Panc1 (cell line): ENCODE data around the gene SLC9C1. TPM values are rescaled to one million over a fixed set of nuclear protein-coding genes. Genes with fewer than 3 reads are reported as not detected.

Experiments
- ATAC-seq: fragments of 200-7000 bp; cut with Tn5 transposase; 2 replicates; pipeline ENCODE4 v1.9.1; 2020; ENCODE audit warnings: mild to moderate bottlenecking, moderate library complexity
- BruUV-seq: library from RNA; stranded (reverse); fragments of 400-500 nt; replicated peaks from 2 replicates; lab custom pipeline; 2021; lab: Mats Ljungman, UMichigan
- CTCF ChIA-PET: fragments of 300-600 bp; sonication (Branson Sonifier 250); formaldehyde crosslinking; loops from one replicate; lab custom pipeline; 2022; ENCODE audit warnings: antibody characterized with exemption; lab: Charles Lee
- POLR2A ChIA-PET: fragments of 300-600 bp; sonication (Branson Sonifier 250); formaldehyde crosslinking; loops from one replicate; lab custom pipeline; 2022; ENCODE audit warnings: antibody characterized with exemption; lab: Charles Lee
- DNase-seq: peaks from one replicate; pipeline ENCODE4 v3.0.0-alpha.2; 2010; ENCODE audit warnings: low read depth, low spot score
- H3K27ac ChIP-seq: 2 replicates; pipeline ENCODE4 v1.5.1; 2011; ENCODE audit warnings: mild to moderate bottlenecking, low read length, inconsistent platforms
- H3K27me3 ChIP-seq: fragments of 200-500 bp; sonication (Bioruptor generic); 2 replicates; pipeline ENCODE4 v1.6.0; 2014; ENCODE audit warnings: low read length, inconsistent platforms; ENCODE audit not compliant: control insufficient read depth, insufficient read depth
- H3K36me3 ChIP-seq: fragments of 200-500 bp; sonication (Bioruptor generic); 2 replicates; pipeline ENCODE4 v1.5.1; 2014; ENCODE audit warnings: inconsistent platforms, mild to moderate bottlenecking, low read length, moderate library complexity; ENCODE audit not compliant: control insufficient read depth, insufficient read depth
- H3K4me1 ChIP-seq: 2 replicates; pipeline ENCODE4 v1.5.1; 2011; ENCODE audit warnings: inconsistent platforms, mild to moderate bottlenecking, low read length, moderate library complexity; ENCODE audit not compliant: control insufficient read depth, insufficient read depth
- H3K4me3 ChIP-seq, 2 experiments: 2 replicates each; pipeline ENCODE4 v1.5.1; 2011 to 2012; ENCODE audit warnings: low read depth in 2 of 2, low read length in 2 of 2, mild to moderate bottlenecking in 2 of 2, inconsistent platforms in 1 of 2, moderate library complexity in 1 of 2
- H3K9me3 ChIP-seq: fragments of 200-500 bp; sonication (Bioruptor generic); 2 replicates; pipeline ENCODE4 v1.5.1; 2014; ENCODE audit warnings: low read depth, mild to moderate bottlenecking, inconsistent platforms, low read length, moderate library complexity; ENCODE audit not compliant: control insufficient read depth, insufficient read depth
- POLR2AphosphoS5 ChIP-seq: IDR thresholded peaks from 2 replicates; pipeline ENCODE4 v1.6.1; 2012; ENCODE audit warnings: mild to moderate bottlenecking, low read depth, low read length, moderate library complexity
- SIN3A ChIP-seq: IDR thresholded peaks from 2 replicates; pipeline ENCODE4 v1.6.1; 2012; ENCODE audit warnings: low read depth, mild to moderate bottlenecking, low read length, moderate library complexity, borderline replicate concordance; ENCODE audit not compliant: insufficient read depth
- TCF7L2 ChIP-seq: IDR thresholded peaks from 2 replicates; pipeline ENCODE4 v1.6.1; 2011; ENCODE audit warnings: mild to moderate bottlenecking, low read depth, low read length, inconsistent platforms
- in situ Hi-C: cut with HindIII; loops from 2 replicates; pipeline ENCODE4 v1.10.0; 2016; ENCODE audit warnings: low sequenced_read_pairs, low pct_unique_long_range_greater_than_20kb
- intact Hi-C: fragments of 100-400 bp; cut with micrococcal nuclease; formaldehyde crosslinking; loops from one replicate; pipeline ENCODE4 v1.10.0; 2022; ENCODE audit not compliant: unreplicated experiment
- total RNA-seq: library from RNA; stranded (reverse); gene quantifications from one replicate; pipeline ENCODE4 v1.2.1, GENCODE V29; 2021; ENCODE audit not compliant: unreplicated experiment
- TF ChIP-seq, protein P1 (sequence below), 2 experiments: IDR thresholded peaks; 2 replicates each; pipeline ENCODE4 v1.6.1; 2011 to 2012; ENCODE audit warnings: low read depth in 2 of 2, control low read depth in 1 of 2, low read length in 1 of 2, mild to moderate bottlenecking in 1 of 2, moderate library complexity in 1 of 2; ENCODE audit not compliant: insufficient read depth in 1 of 2
- TF ChIP-seq, protein P2 (sequence below): fragments of 450-650 bp; IDR thresholded peaks from 2 replicates; pipeline ENCODE4 v1.5.1; 2017; ENCODE audit warnings: mild to moderate bottlenecking

Gene SLC9C1
- total RNA-seq, 1 experiment from 2014 or later: not detected

DNA sequence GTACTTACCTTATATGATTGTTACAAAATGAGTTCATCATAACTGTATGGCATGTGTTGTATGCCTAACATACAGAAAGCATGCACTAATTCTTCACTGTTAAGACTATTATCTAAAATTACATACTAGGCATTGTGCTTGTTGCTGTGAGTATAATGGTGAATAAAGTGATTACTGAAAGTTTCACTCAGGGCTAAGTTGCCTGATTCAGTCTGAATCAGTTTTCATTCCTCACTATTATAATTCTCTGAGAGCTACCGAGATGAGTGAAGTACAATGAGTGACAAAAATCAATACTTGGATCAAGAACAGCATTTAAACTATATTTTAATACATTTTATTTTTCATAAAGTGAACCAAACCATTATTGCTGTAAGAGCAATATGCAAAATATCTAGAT, 153.4 kb downstream of the SLC9C1 start:
- Histone ChIP-seq H3K4me3 (no peak overlapping the region), H3K9me3 (no peaks in the 10 kb centered on the region), H3K27me3 (peaks cover 7% of the 10 kb centered on the region; the same call in 1 of the 2 replicates), H3K36me3 (no peaks in the 10 kb centered on the region), H3K27ac (no peak overlapping the region), H3K4me1 (no peaks in the 10 kb centered on the region)
- in situ Hi-C loops: no loop called here
- no TSS peak for BruUV-seq
- POLR2A ChIA-PET: no interaction called here
- DNase-seq: no peak
- CTCF ChIA-PET: no interaction called here
- no peak for ATAC-seq
- TF ChIP-seq, protein P1, sequence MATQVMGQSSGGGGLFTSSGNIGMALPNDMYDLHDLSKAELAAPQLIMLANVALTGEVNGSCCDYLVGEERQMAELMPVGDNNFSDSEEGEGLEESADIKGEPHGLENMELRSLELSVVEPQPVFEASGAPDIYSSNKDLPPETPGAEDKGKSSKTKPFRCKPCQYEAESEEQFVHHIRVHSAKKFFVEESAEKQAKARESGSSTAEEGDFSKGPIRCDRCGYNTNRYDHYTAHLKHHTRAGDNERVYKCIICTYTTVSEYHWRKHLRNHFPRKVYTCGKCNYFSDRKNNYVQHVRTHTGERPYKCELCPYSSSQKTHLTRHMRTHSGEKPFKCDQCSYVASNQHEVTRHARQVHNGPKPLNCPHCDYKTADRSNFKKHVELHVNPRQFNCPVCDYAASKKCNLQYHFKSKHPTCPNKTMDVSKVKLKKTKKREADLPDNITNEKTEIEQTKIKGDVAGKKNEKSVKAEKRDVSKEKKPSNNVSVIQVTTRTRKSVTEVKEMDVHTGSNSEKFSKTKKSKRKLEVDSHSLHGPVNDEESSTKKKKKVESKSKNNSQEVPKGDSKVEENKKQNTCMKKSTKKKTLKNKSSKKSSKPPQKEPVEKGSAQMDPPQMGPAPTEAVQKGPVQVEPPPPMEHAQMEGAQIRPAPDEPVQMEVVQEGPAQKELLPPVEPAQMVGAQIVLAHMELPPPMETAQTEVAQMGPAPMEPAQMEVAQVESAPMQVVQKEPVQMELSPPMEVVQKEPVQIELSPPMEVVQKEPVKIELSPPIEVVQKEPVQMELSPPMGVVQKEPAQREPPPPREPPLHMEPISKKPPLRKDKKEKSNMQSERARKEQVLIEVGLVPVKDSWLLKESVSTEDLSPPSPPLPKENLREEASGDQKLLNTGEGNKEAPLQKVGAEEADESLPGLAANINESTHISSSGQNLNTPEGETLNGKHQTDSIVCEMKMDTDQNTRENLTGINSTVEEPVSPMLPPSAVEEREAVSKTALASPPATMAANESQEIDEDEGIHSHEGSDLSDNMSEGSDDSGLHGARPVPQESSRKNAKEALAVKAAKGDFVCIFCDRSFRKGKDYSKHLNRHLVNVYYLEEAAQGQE (IDR thresholded peaks at IDR 0.05; ENCODE audit: insufficient read depth in 1 of 2, low read depth in 2 of 2, low read length in 1 of 2): no peak
- TF ChIP-seq POLR2AphosphoS5: no peak
- no peak for TF ChIP-seq TCF7L2
- no peak for TF ChIP-seq SIN3A
- intact Hi-C loops: no loop called here

DNA sequence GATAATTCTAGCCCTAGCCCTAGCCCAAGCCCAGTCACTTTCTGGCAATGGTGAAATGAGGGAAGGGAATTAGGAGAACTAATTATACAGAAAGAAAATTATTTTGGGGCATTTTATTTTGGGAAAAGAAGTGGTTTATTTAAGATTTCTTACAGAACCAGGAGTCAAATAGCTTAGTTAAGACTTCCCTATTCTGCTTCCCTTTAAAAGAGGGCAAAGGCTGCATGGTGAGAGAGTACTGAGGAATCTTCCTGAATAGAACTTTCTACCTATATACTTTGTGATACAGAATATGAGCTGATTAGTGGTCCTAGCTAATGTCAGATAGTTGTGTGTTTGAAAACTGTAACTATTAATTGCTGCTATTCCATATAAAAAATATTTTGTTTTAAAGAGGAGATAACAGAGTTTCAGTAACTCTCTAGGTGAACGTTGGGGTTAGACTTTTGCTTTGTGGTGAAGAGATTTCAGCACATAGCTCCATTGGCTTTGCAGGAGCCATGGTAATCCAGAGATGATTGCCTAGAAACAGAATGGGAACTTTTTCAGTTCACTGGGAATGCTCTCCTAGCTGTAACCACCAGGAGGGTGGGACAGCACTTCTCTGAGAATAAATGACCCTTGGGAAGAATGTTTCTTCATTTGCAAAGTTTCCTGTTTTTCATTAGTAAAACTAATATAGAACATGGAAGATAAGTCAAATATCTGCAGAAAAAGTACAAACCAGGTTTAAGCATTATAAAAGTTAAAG, 155.6 kb downstream of the SLC9C1 start:
- CTCF ChIA-PET: no interaction called here
- no peak overlapping the region for H3K4me3 ChIP-seq
- no peaks in the 10 kb centered on the region for H3K36me3 ChIP-seq
- no peak overlapping the region for H3K27ac ChIP-seq
- in situ Hi-C loops: no loop called here
- no peaks in the 10 kb centered on the region for H3K9me3 ChIP-seq
- H3K4me1 ChIP-seq: no peaks in the 10 kb centered on the region
- no TSS peak for BruUV-seq
- POLR2A ChIA-PET: no interaction called here
- DNase-seq: no peak
- peaks cover 7% of the 10 kb centered on the region; the same call in 1 of the 2 replicates for H3K27me3 ChIP-seq
- intact Hi-C loops: loop anchor here (5.0 kb wide), 2 partner anchors 154 to 394 kb away; partner anchors contain the start of gene SLC9C1
- TF ChIP-seq, protein P2, sequence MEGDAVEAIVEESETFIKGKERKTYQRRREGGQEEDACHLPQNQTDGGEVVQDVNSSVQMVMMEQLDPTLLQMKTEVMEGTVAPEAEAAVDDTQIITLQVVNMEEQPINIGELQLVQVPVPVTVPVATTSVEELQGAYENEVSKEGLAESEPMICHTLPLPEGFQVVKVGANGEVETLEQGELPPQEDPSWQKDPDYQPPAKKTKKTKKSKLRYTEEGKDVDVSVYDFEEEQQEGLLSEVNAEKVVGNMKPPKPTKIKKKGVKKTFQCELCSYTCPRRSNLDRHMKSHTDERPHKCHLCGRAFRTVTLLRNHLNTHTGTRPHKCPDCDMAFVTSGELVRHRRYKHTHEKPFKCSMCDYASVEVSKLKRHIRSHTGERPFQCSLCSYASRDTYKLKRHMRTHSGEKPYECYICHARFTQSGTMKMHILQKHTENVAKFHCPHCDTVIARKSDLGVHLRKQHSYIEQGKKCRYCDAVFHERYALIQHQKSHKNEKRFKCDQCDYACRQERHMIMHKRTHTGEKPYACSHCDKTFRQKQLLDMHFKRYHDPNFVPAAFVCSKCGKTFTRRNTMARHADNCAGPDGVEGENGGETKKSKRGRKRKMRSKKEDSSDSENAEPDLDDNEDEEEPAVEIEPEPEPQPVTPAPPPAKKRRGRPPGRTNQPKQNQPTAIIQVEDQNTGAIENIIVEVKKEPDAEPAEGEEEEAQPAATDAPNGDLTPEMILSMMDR: no peak
- TF ChIP-seq SIN3A: no peak
- no peak for TF ChIP-seq POLR2AphosphoS5
- TF ChIP-seq TCF7L2: no peak
- TF ChIP-seq, protein P1 (IDR thresholded peaks at IDR 0.05; ENCODE audit: insufficient read depth in 1 of 2, low read depth in 2 of 2, low read length in 1 of 2): no peak
- ATAC-seq: no peak
